ENCODE data around the gene MGMT. TPM values are rescaled to one million over a fixed set of nuclear protein-coding genes. Genes with fewer than 3 reads are reported as not detected.

The MGMT gene
- total RNA-seq, 1 donor from 2014 or later, result 13.6 TPM

DNA sequence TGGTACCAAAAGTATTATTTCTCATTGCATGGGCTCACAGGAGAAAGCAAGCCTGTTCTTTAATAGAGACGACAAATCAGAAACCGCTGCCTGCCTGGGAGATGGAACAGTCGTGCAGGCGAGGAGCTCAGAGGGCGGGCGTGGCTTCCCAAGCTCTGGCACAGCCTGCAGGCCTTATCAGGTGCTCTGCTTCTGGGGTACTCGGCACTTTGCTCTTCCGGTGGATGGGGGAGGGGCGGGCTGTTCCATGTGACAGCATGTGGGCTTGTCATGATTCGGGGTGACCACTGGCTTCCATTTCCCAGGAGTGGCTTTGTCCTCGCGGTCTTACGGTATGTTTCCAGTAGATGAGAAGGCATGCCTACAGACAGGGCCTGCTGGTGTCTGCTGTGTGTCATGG lies 228.6 kb downstream of the MGMT start:
- H3K27ac Mint-ChIP-seq, result no peak overlapping the region
- no peak for DNase-seq (ENCODE audit: low spot score, unreplicated experiment)
- H3K4me3 Mint-ChIP-seq (ENCODE audit: low read depth), result no peak overlapping the region
- no peaks in the 10 kb centered on the region for H3K4me1 Mint-ChIP-seq (ENCODE audit: low read depth)
- peaks cover 2% of the 10 kb centered on the region for H3K27me3 Mint-ChIP-seq
- TF ChIP-seq, protein P1, sequence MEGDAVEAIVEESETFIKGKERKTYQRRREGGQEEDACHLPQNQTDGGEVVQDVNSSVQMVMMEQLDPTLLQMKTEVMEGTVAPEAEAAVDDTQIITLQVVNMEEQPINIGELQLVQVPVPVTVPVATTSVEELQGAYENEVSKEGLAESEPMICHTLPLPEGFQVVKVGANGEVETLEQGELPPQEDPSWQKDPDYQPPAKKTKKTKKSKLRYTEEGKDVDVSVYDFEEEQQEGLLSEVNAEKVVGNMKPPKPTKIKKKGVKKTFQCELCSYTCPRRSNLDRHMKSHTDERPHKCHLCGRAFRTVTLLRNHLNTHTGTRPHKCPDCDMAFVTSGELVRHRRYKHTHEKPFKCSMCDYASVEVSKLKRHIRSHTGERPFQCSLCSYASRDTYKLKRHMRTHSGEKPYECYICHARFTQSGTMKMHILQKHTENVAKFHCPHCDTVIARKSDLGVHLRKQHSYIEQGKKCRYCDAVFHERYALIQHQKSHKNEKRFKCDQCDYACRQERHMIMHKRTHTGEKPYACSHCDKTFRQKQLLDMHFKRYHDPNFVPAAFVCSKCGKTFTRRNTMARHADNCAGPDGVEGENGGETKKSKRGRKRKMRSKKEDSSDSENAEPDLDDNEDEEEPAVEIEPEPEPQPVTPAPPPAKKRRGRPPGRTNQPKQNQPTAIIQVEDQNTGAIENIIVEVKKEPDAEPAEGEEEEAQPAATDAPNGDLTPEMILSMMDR (IDR thresholded peaks at IDR 0.05; ENCODE audit: unreplicated experiment), result no peak
- no peaks in the 10 kb centered on the region for H3K36me3 Mint-ChIP-seq (ENCODE audit: insufficient read depth)
- H3K9me3 Mint-ChIP-seq (ENCODE audit: low read depth), result no peaks in the 10 kb centered on the region

GRCh38 chr10:129696636-129697035 lies 229.6 kb downstream of the MGMT start:
- no peaks in the 10 kb centered on the region for H3K36me3 Mint-ChIP-seq (ENCODE audit: insufficient read depth)
- no peaks in the 10 kb centered on the region for H3K27me3 Mint-ChIP-seq
- H3K4me1 Mint-ChIP-seq (ENCODE audit: low read depth), result no peaks in the 10 kb centered on the region
- no peak for DNase-seq (ENCODE audit: low spot score, unreplicated experiment)
- H3K9me3 Mint-ChIP-seq (ENCODE audit: low read depth), result no peaks in the 10 kb centered on the region
- TF ChIP-seq, protein P1 (IDR thresholded peaks at IDR 0.05; ENCODE audit: unreplicated experiment), result no peak
- H3K27ac Mint-ChIP-seq, result no peak overlapping the region
- no peak overlapping the region for H3K4me3 Mint-ChIP-seq (ENCODE audit: low read depth)

GRCh38 chr10:129697463-129698247 lies 230.6 kb downstream of the MGMT start:
- H3K27me3 Mint-ChIP-seq, result peaks cover 3% of the 10 kb centered on the region
- no peak overlapping the region for H3K4me3 Mint-ChIP-seq (ENCODE audit: low read depth)
- H3K27ac Mint-ChIP-seq, result no peak overlapping the region
- DNase-seq (ENCODE audit: low spot score, unreplicated experiment), result no peak
- no peaks in the 10 kb centered on the region for H3K36me3 Mint-ChIP-seq (ENCODE audit: insufficient read depth)
- H3K4me1 Mint-ChIP-seq (ENCODE audit: low read depth), result no peaks in the 10 kb centered on the region
- TF ChIP-seq, protein P1 (IDR thresholded peaks at IDR 0.05; ENCODE audit: unreplicated experiment), result no peak
- no peaks in the 10 kb centered on the region for H3K9me3 Mint-ChIP-seq (ENCODE audit: low read depth)

- H3K27ac Mint-ChIP-seq, result no peak overlapping the region
- H3K27me3 Mint-ChIP-seq, result peaks cover 19% of the 10 kb centered on the region
- no peaks in the 10 kb centered on the region for H3K9me3 Mint-ChIP-seq (ENCODE audit: low read depth)
- no peak for DNase-seq (ENCODE audit: low spot score, unreplicated experiment)
- TF ChIP-seq, protein P1 (IDR thresholded peaks at IDR 0.05; ENCODE audit: unreplicated experiment), result no peak
- no peaks in the 10 kb centered on the region for H3K4me1 Mint-ChIP-seq (ENCODE audit: low read depth)
- H3K4me3 Mint-ChIP-seq (ENCODE audit: low read depth), result no peak overlapping the region
- H3K36me3 Mint-ChIP-seq (ENCODE audit: insufficient read depth), result no peaks in the 10 kb centered on the region
These were observed 232.8 kb downstream of the MGMT start for GRCh38 chr10:129699722-129700340.

DNA sequence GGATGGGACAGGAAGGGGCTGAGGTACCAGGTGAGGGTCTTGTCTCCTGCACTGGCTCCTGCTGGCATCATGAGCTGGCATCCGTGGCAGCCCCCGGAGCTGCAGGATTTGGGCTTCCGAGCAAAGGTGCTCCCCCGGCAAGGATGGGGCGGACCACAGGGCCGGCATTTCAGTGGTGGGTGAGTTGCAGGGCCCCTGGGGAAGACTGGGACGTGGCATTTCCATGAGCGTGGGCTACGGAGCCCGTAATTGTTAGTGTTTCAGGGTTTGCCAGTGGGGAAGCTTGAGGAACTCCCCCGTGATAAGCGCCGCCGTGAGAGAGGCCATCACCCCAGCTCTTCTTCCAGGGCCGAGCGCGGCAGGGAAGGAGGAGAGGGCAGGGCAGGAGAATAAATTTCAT lies 235.6 kb downstream of the MGMT start:
- H3K4me1 Mint-ChIP-seq (ENCODE audit: low read depth), result no peaks in the 10 kb centered on the region
- H3K27me3 Mint-ChIP-seq, result peaks cover 30% of the 10 kb centered on the region
- no peaks in the 10 kb centered on the region for H3K9me3 Mint-ChIP-seq (ENCODE audit: low read depth)
- H3K27ac Mint-ChIP-seq, result no peak overlapping the region
- H3K36me3 Mint-ChIP-seq (ENCODE audit: insufficient read depth), result no peaks in the 10 kb centered on the region
- no peak for DNase-seq (ENCODE audit: low spot score, unreplicated experiment)
- TF ChIP-seq, protein P1 (IDR thresholded peaks at IDR 0.05; ENCODE audit: unreplicated experiment), result no peak
- no peak overlapping the region for H3K4me3 Mint-ChIP-seq (ENCODE audit: low read depth)

All from progenitor cell of endocrine pancreas (in vitro differentiated cells).